Measurements from ENCODE around the gene CELSR1. TPM values are rescaled to one million over a fixed set of nuclear protein-coding genes. Genes with fewer than 3 reads are reported as not detected.

CELSR1 gene
- total and polyA plus RNA-seq, 2 donors (not counting 1 experiment from before 2014, with no cell fraction given) = 30.2 to 34.8 TPM

- Mint-ChIP-seq H3K4me3 (no peak overlapping the region), H3K27me3 (no peaks in the 10 kb centered on the region), H3K27ac (no peak overlapping the region), H3K4me1 (no peaks in the 10 kb centered on the region), H3K9me3 (ENCODE audit: insufficient read depth) (no peaks in the 10 kb centered on the region)
- Histone ChIP-seq H3K79me2 (ENCODE audit: control insufficient read depth, insufficient read depth, low read length) (no peaks in the 10 kb centered on the region), H3K27me3 (replicated peaks in 1 of 4; ENCODE audit: control extremely low read depth in 1 of 4, control insufficient read depth in 3 of 4, insufficient read depth in 4 of 4, low read length in 3 of 4) (no peaks in the 10 kb centered on the region), H3K9me3 (ENCODE audit: control extremely low read depth in 1 of 3, control insufficient read depth in 2 of 3, insufficient read depth in 1 of 3, low read length in 2 of 3) (no peaks in the 10 kb centered on the region), H3K4me1 (ENCODE audit: control insufficient read depth in 2 of 2, insufficient read depth in 2 of 2, low read length in 2 of 2) (no peaks in the 10 kb centered on the region), H3K4me3 (ENCODE audit: control extremely low read depth in 1 of 5, extremely low read depth in 1 of 5, insufficient read depth in 1 of 5, low read depth in 2 of 5, low read length in 4 of 5) (no peak overlapping the region), H3K36me3 (replicated peaks in 1 of 2; ENCODE audit: control extremely low read depth in 1 of 2, control insufficient read depth in 1 of 2, extremely low read depth in 1 of 2, insufficient read depth in 2 of 2, low read length in 1 of 2) (peaks cover 0 to 34% of the 10 kb centered on the region in 2 experiments), H3K4me2 (replicated peaks; ENCODE audit: low read depth, low read length, poor library complexity, severe bottlenecking) (no peak overlapping the region), H4K20me1 (ENCODE audit: control insufficient read depth, insufficient read depth, low read length, poor library complexity, severe bottlenecking) (peaks cover 7% of the 10 kb centered on the region), H3K9ac (ENCODE audit: low read length) (no peak overlapping the region), H3K27ac (ENCODE audit: low read length in 2 of 2) (no peak overlapping the region), H2AFZ (ENCODE audit: insufficient read depth, low read depth, low read length, poor library complexity, severe bottlenecking) (no peak overlapping the region)
- ATAC-seq (ENCODE audit: low read depth) = no peak
- no peak for DNase-seq
- intact Hi-C loops (cut with micrococcal nuclease) = no loop called here
- WGBS (ENCODE audit: insufficient coverage) = 96% methylated on average over 15 of the region's 15 CpGs
- CTCF ChIA-PET = no interaction called here
- POLR2A ChIA-PET = no interaction called here
- no peak for TF ChIP-seq EZH2 (IDR thresholded peaks at IDR 0.05; ENCODE audit: borderline replicate concordance, insufficient read depth, low read depth, low read length, poor library complexity, severe bottlenecking)
- TF ChIP-seq CTCF (IDR thresholded peaks at IDR 0.05) = no peak
These were observed 130.6 kb downstream of the CELSR1 start for GRCh38 chr22:46406791-46407190.

DNA sequence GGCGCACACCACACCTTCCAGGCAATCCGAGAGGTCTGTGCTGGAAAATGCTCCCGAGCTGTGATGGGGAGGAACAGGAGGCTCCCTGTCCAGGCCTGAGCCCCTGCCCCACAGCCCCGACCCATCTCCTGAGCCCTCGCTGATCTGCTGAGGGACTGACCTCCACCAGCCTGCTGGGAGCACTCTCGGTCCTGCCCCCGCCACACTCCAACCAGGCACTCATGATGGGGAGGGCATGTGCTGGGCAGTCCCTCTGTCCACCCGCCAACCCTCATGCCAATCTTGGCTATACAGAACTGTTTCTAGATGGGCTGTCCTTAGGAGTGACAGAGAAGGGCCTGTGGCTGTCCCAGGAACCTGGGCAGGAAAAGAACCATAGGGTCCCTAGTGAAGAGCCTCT, 131.1 kb downstream of the CELSR1 start:
- Mint-ChIP-seq H3K27me3 (no peaks in the 10 kb centered on the region), H3K27ac (no peak overlapping the region), H3K9me3 (ENCODE audit: insufficient read depth) (no peaks in the 10 kb centered on the region), H3K4me1 (no peaks in the 10 kb centered on the region), H3K4me3 (no peak overlapping the region)
- CTCF ChIA-PET = no interaction called here
- Histone ChIP-seq H2AFZ (ENCODE audit: insufficient read depth, low read depth, low read length, poor library complexity, severe bottlenecking) (no peak overlapping the region), H3K4me3 (ENCODE audit: control extremely low read depth in 1 of 5, extremely low read depth in 1 of 5, insufficient read depth in 1 of 5, low read depth in 2 of 5, low read length in 4 of 5) (no peak overlapping the region), H3K4me1 (ENCODE audit: control insufficient read depth in 2 of 2, insufficient read depth in 2 of 2, low read length in 2 of 2) (no peaks in the 10 kb centered on the region), H3K4me2 (replicated peaks; ENCODE audit: low read depth, low read length, poor library complexity, severe bottlenecking) (no peak overlapping the region), H4K20me1 (ENCODE audit: control insufficient read depth, insufficient read depth, low read length, poor library complexity, severe bottlenecking) (peaks cover 7% of the 10 kb centered on the region), H3K9me3 (ENCODE audit: control extremely low read depth in 1 of 3, control insufficient read depth in 2 of 3, insufficient read depth in 1 of 3, low read length in 2 of 3) (no peaks in the 10 kb centered on the region), H3K27ac (ENCODE audit: low read length in 2 of 2) (no peak overlapping the region), H3K9ac (ENCODE audit: low read length) (no peak overlapping the region), H3K79me2 (ENCODE audit: control insufficient read depth, insufficient read depth, low read length) (no peaks in the 10 kb centered on the region), H3K27me3 (replicated peaks in 1 of 4; ENCODE audit: control extremely low read depth in 1 of 4, control insufficient read depth in 3 of 4, insufficient read depth in 4 of 4, low read length in 3 of 4) (no peaks in the 10 kb centered on the region), H3K36me3 (replicated peaks in 1 of 2; ENCODE audit: control extremely low read depth in 1 of 2, control insufficient read depth in 1 of 2, extremely low read depth in 1 of 2, insufficient read depth in 2 of 2, low read length in 1 of 2) (peaks cover 0 to 31% of the 10 kb centered on the region in 2 experiments)
- POLR2A ChIA-PET = no interaction called here
- WGBS (ENCODE audit: insufficient coverage) = no CpG with 5 or more reads among the region's 8 CpGs
- DNase-seq (no peak), ATAC-seq (ENCODE audit: low read depth) (no peak)
- TF ChIP-seq CTCF (IDR thresholded peaks at IDR 0.05) (no peak), EZH2 (IDR thresholded peaks at IDR 0.05; ENCODE audit: borderline replicate concordance, insufficient read depth, low read depth, low read length, poor library complexity, severe bottlenecking) (no peak)
- intact Hi-C loops (cut with micrococcal nuclease) = no loop called here
